ENCODE results near the gene ISCU. TPM values are rescaled to one million over a fixed set of nuclear protein-coding genes. Genes with fewer than 3 reads are reported as not detected.
"Not testable (repeated sequence)": the region's sequence is repeated elsewhere in the genome, so short reads cannot be mapped to it uniquely, and the experiment has no call there.

The ISCU gene
- total RNA-seq, 1 donor from 2014 or later: 93.8 TPM

DNA sequence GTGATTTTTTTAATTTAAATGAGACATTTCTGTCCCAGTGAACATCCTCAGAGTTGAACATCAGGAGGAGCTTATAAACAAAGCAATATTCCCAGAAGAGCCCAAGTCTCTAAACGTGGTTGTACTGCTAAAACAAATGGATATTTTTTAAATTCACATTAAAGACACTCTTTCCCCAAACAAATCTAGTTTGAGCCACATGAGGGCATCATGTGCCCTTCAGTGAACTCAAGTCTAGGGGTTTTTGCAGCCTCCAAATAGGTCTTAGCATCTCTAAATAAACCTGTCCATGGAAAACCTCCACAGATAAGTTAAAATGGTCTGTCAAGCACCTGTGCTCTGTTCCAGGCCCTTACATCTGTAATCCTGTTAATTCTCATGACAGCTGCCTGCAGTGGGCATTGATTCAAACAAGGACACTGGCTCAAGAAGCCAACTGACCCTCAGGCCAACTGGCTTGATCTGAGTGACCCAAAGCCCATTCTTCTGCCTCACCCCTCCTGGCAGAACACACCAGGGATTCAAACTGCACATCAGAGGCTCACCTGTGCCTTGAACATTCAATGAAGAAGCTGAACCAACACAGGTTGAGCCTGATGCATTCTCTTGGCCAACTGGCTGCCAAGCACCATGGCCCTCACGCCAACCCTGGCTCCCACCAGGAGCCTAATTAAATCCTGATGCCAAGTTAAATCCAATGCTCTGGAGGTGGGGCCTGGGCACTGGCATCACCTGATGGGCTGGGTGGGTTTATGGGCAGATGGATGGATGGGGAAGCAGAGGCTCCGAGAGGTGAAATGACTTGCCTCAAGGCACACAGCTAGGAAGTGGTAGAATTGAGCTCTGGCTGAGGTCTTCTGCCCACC is 8.6 kb downstream of the ISCU start:
- DNase-seq (ENCODE audit: low read depth, low spot score): no peak

DNA sequence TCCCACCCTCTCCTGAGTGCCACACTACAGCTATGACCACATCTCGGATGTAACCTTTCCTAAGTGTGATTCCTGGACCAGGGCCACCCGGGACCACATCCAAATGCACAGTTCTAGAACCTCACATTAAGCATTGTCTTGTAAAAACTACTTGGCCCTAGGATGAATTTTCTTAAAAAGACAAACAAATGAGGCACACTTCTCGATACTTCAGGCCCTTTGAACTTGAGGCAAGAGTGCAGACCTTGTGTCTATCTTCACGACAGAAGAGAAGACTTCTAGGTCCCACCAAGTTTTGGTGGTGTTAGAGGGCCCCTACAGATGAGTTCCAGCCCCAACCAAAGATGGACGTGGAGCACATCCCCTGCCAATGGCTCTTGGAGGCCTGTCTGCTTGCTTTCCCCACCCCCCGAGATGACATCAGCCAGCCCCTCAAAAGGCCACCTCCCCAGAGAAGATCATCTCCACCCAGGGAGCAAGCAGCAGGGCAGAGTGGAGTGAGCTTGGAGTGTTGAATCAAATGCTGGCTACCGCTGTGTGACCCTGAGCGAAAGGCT is 9.3 kb downstream of the ISCU start:
- DNase-seq (ENCODE audit: low read depth, low spot score): no peak

DNA sequence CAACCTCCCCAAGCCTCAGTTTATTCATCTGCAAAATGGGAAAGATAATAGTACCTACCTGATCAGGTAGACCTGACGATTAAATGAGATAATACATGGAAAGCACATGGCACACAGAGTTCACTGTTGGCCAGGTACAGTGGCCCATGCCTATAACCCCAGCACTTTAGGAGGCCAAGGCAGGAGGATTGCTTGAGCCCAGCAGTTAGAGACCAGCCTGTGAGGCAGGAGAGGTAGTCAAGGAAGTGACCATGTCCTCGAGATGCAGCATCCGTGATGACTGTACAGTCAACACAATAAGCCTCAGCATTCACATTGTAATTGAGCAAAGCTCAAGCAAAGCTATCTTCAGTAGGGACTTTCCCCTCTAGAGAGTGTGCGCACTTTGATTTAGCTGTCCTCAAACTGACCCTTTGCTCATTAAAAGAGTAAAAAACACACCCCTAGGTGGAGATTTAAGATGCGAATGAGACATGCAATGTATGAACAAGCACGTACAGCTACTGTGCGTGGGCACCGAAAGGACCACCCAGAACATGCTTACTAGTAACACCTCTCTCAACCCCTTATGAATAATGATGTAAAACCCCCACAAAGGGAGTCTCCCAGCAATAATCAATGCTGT is 9.9 kb downstream of the ISCU start:
- DNase-seq (ENCODE audit: low read depth, low spot score): no peak

DNA sequence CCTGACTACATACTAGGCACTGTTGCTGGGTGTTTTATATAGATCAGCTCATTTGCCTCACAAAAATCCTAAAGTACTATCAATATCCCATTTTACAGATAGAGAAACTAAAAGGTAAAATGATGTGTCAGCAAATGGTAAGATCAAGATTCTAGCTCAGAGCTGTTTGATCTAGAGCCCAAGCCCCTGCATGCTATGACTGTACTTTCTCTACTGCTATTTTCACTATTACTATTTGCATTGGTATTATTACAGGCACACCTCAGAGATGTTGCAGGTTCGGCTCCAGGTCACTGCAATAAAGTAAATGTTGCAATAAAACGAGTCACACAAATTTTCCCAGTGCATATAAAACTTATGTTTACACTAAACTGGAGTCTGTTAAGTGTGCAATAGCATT is 10.9 kb downstream of the ISCU start:
- no peak for DNase-seq (ENCODE audit: low read depth, low spot score)

DNA sequence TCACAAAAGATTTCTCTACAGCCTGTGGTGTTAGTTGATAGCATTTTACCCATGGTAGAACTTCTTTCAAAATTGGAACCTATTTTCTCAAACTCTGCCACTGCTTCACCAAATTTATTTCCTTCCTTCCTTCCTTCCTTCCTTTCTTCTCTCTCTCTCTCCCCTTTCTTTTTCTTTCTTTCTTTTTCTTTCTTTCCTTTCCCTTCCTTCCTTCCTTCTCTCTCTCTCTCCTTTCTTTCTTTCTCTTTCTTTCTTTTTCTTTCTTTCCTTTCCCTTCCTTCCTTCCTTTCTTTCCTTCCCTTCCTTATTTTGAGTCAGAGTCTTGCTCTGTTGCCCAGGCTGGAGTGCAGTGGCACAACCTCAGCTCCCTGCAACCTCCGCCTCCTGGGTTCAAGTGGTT is 11.9 kb downstream of the ISCU start:
- DNase-seq (ENCODE audit: low read depth, low spot score): not testable (repeated sequence)

DNA sequence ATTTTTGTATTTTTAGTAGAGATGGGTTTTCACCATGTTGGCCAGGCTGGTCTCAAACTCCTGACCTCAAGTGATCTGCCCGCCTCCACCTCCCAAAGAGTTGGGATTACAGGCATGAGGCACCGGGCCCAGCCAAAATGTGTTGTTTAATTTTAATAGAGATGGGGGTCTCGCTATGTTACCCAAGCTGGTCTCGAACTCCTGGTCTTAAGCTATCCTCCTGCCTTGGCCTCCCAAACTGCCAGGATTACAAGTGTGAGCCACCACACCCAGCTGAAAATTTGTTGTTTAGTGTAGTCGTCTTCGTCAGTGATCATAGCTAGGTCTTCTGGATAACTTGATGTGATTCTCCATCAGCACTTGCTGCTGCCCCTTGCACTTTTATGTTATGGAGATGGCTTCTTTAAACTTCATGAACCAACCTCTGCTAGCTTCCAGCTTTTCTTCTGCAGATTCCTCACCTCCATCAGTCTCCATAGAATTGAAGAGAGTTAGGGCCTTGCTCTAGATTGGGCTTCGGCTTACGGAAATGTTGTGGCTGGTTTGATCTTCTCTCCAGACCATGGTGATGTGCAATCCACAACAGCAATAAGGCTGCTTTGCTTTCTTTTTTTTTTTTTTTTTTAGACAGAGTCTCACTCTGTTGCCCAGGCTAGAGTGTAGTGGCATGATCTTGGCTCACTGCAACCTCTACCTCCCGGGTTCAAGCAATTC is 13.0 kb downstream of the ISCU start:
- no peak for DNase-seq (ENCODE audit: low read depth, low spot score)

DNA sequence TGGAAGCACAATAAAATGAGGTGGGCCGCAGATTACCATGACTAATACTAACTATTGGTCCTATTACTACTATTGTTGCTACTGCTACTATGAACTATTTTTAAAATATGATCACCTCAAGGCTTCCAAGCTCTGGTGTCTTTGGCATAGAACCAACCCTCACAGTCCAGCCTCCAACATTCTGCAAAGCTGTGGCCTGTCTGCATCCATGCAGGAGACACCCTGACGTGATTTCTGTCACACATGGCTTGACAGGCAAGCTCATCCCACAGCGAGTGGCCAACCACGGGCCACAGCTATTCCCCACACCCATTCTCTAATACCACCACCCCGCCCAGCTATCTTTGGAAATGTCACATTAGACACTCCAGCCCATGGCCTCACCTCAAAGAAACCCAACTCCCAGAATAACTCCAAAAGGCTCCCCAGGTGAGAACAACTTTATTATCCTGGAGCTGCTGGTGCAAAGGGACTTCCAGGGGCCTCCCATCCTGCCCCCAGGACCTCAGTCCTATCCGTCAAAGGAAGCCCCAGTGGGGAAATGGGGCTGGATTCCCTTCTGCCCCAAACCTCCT is 14.4 kb downstream of the ISCU start:
- no peak for DNase-seq (ENCODE audit: low read depth, low spot score)

DNA sequence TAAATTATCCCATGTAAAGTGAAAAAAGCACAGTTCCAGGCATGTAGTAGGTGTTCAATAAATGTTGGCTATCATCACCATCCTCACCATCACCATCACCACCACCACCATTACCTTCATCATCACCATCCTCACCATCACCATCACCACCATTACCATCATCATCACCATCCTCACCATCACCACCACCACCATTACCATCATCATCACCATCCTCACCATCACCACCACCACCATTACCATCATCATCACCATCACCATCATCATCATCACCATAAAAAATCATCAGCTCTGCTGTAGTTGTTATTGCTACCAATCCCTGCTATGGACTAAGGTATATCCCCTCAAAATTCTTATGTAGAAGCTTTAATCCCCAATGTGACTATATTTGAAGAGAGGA is 15.1 kb downstream of the ISCU start:
- DNase-seq (ENCODE audit: low read depth, low spot score): no peak

DNA sequence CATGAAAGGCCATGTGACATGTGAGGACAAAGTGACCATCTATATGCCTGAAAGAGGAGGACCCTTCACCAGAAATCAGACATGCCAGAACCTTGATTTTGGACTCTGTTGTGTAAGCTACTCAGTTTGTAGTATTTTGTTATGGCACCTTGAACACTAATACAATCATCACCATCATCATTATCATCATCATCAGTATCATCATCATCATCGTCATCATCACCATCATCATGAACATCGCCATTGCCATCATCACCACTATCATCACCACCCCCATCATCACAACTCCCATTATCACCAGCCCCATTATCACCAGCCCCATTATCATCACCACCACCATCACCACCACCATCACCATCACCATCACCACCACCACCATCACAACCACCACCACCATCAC is 15.9 kb downstream of the ISCU start:
- no peak for DNase-seq (ENCODE audit: low read depth, low spot score)

DNA sequence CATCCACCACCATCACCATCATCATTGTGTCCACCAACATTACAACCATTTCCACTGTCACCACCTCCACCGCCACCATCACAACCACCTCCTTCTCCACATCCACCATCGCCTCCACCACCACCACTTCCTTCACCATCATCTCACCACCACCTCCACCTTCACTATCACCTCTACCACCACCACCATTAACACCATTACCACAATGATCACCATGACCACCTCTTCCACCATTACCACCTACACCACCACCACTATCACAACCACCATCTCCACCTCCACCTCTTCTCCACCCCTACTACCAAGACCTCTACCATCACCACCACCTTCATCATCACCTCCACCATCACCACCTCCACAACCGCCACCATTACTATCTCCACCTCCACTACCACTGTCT is 16.4 kb downstream of the ISCU start:
- no peak for DNase-seq (ENCODE audit: low read depth, low spot score)

DNA sequence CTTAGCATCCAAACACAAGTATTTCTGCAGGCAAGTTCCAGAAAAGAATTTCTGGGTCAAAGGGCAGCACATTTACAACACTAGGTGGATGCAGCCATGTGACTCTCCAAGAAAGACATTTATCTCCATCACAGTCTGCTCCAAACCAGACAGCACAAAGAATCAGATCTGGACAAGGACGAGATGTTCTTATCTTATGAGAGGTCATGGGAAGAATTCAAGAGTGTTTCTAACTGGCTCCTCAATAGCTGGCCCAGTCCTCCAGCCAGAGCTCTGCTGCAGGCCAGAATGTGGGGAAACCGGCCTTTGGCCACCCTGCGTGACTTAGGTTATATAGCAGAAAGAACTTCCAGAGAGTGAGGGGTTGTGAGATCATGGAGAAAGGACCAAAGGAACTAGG is 18.1 kb downstream of the ISCU start:
- no peak for DNase-seq (ENCODE audit: low read depth, low spot score)

DNA sequence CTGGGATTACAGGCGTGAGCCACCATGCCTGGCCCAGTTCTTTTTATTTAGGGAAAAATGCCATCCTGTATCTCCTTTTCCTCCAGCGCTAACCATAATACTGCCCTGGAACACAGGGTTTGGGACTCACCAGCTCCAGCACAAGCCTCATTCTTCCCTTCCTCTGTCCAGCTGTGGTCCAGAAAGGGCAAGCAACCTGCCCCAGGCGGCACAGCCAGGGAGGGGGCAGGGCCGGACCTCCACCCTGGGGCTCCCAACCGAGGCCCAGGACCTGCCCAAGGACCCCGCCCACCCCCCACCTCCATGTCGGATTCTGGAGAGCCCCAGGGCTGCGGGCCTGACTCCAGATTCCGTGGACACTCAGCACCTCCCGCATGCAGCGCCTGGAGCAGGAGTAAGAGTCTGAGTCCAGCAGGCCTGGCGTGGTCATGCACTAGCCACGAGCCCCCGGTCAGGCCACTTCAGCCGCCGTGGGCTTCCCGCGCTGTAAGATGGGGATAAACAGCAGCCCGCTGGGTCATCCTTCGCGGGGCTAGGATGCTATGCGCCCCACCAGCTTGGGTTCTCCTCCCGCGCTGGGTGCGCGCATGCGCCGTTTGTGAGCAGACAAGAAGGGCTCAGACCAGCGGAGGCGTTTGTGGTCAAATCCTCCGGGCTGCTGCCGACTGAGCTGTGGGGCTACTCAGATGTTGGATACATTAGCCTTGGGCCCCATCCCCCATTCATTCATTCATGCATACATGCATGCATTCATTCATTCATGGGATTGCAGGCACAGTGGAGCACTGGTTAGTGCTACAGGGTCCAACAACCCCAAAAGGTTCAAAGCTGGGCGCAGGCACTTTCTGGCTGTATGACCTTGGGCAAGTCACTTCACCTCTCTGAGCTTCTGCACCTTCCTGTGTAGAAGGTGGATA is 19.2 kb downstream of the ISCU start:
- no peak for DNase-seq (ENCODE audit: low read depth, low spot score)

DNA sequence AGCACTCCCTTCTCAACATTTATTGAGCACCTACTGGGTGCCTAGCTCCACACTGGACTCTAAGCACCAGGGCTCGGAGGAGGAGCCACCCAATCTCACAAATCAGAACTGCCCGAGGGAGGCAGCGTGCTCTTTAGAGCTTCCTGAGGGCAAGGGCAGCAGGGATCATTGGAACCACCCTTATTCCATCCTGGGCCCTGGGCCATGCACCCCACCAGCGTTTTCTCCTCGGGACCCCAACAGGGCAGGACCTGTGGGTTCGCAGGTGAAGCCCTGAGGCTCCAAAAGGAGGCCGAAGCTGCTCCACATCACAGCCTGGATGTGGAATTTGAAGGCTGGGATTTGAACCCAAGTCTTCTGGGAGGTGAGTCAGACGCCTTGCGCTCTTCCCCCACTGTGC is 20.1 kb downstream of the ISCU start:
- no peak for DNase-seq (ENCODE audit: low read depth, low spot score)

DNA sequence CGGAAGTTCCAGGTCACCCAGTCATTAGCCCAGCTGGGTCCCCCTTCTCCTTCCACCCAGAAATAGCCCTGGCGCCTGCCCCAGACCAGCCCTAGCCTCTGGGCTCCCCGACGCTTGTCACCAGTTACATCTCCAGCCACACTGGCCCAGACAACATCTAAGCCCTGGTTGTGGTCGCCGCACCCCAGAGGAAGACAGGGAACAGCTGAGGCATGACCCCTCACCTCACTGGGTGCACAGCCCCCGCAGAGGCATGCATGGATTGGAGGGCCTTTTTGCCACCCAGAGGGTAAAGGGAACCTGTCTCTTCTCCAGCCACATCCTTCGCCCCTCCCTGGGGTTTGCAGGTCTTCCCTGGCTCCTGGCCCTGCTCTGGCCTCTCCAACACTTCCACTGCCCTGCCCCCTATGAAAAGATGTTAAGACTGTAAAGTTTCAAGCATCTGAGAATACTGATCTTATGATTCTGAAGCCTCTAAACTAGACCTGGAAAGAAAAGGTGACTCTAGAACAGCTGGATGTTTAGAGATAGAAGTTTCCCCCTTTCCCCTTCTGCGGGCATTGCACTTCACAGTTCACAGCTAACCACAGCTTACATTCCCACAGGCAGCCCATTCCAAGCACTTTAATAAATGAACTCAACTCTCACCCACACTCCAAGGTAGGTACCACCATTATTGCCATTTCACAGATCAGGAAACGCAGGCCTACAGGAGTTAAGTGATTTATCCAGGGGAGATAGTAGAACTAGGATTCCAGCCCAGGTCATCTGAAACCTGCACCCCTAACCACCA is 20.8 kb downstream of the ISCU start:
- no peak for DNase-seq (ENCODE audit: low read depth, low spot score)

DNA sequence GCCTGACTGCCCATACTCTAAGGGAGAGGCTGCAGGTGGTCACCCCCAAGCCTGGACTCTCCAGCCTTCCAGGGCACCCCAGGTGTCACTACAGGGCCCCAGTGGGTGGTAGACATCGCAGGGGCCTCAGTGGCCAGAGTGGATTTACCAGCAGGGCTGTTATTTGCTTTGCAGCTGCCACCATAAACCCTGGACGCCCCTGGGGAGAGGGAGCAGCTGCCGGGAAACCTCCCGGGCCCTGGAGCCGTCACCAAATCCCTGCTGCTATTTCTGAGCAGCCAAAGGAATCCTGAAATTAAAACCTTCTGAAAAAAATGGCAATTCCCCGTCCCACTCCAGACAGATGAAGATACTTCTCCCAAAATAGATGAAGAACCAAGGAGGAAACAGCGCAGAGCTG is 21.6 kb downstream of the ISCU start:
- no peak for DNase-seq (ENCODE audit: low read depth, low spot score)

DNA sequence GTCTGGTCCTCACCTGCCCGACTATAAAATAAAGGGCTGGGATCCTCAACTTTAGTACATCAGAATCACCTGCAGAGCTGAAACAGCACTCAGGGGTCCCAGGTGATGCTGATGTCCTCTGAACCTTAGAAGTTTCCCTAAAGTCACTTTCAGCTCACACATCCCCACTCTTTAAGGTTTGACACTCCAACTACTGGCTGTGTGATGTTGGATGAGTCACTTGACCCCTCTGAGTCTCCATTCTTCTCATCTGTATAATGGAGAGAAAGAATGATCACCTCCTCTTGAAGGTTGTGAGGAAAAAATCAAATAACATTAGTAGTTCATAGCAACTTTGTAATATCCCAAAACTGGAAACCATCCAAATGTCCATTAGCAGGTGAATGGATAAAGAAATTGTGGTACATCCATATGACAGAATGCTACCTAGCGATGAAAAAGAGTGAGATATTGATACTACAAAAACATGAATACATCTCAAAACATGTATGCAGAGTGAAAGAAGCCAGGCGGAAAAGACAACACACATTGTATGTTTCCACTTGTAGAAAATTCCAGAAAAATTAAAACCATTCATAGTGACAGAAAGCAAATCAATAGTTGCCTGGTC is 22.2 kb downstream of the ISCU start:
- no peak for DNase-seq (ENCODE audit: low read depth, low spot score)

DNA sequence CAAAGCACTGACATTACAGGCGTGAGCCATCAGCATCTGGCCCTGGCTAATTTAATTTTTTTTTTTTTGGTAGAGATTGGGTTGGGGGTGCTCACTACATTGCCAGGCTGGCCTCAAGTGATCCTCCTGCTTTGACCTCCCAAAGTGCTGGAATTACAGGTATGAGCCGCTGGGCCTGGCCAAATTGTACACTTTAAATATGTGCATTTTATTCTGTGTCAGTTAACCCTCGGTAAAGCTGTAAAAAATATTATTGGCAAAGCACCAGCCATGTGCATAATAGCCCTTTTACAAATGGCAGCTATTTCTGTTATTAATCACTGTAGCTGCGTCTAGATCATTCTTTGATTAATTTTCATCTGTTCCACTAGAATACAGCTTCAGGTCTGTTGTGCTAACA is 23.5 kb downstream of the ISCU start:
- DNase-seq (ENCODE audit: low read depth, low spot score): no peak

DNA sequence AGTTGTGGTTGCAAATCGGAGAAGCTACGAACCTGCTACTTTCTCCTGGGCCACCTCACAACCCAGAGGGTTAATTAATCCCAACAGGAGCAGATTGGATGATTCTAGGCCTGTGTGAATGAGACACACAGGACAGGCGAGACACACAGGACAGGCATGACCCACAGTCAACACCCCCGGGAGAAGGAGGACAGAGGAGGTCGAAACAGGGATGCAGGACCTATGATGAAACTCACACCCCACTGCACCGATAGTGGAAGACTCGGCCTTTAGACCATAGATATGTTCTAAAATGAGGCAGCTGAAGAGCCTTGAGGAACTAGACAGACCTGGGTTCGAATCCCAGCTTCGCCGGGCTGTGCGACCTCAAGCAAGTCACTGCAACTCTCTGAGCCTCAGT is 23.9 kb downstream of the ISCU start:
- no peak for DNase-seq (ENCODE audit: low read depth, low spot score)

DNA sequence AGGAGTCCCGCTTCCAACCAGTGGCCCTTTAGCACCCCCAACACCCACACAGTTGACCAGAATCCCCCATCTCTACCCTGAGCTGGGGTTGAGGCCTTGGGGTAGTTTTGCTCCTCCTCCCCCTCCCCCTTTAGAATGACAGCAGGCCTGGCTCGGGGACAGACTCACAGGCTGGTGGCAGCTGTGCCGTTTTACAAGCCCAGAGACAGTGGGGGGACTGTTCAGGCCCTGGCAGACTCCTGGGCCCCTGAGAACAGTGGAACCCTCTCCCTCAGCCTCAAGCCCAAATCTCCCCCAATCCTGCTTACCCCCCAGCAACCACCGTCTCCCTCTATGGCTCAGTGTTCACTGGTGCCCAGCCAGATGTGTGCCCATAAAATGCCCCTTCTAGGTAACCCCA is 25.4 kb downstream of the ISCU start:
- DNase-seq (ENCODE audit: low read depth, low spot score): no peak
